HL-60 (cell line): Measurements from ENCODE around the gene SLC44A3.

Experiments
- DNase-seq, 2 experiments: peaks; one replicate each; pipeline ENCODE4 v3.0.0-alpha.2; 2010 to 2020; ENCODE audit warnings: low read depth in 1 of 2, low spot score in 1 of 2
- H3K27ac ChIP-seq: fragments of 250-450 bp; sonication (Bioruptor Pico); replicated peaks from 2 replicates; pipeline ENCODE4 v1.5.1; 2020; ENCODE audit warnings: mild to moderate bottlenecking, moderate library complexity
- H3K27me3 ChIP-seq: fragments of 250-450 bp; sonication (Bioruptor Pico); 2 replicates; pipeline ENCODE4 v1.5.1; 2021; ENCODE audit warnings: mild to moderate bottlenecking, moderate library complexity; ENCODE audit not compliant: insufficient read depth, poor library complexity, severe bottlenecking
- H3K4me3 ChIP-seq: replicated peaks from 2 replicates; pipeline ENCODE4 v1.5.1; 2011; ENCODE audit warnings: mild to moderate bottlenecking, control low read depth, low read length; ENCODE audit not compliant: insufficient read depth
- CTCF ChIP-seq: IDR thresholded peaks from one replicate; pipeline ENCODE4 v1.5.1; 2011; ENCODE audit warnings: low read length, control low read depth, inconsistent platforms; ENCODE audit not compliant: insufficient read depth
- GABPA ChIP-seq: IDR thresholded peaks from 2 replicates; pipeline ENCODE4 v1.6.1; 2012; ENCODE audit warnings: low read depth
- POLR2AphosphoS5 ChIP-seq: IDR thresholded peaks from 2 replicates; pipeline ENCODE4 v1.6.1; 2012; ENCODE audit warnings: low read depth
- REST ChIP-seq: IDR thresholded peaks from 2 replicates; pipeline ENCODE4 v1.6.1; 2012; ENCODE audit warnings: low read depth; ENCODE audit not compliant: insufficient replicate concordance
- SPI1 ChIP-seq: IDR thresholded peaks from 2 replicates; pipeline ENCODE4 v1.6.1; 2012; ENCODE audit warnings: low read depth, mild to moderate bottlenecking, borderline replicate concordance

SLC44A3 gene

GRCh38 chr1:94884507-94884906 is 64.3 kb downstream of the SLC44A3 start:
- Histone ChIP-seq H3K4me3 (no peak overlapping the region), H3K27ac (no peak overlapping the region), H3K27me3 (no peaks in the 10 kb centered on the region)
- TF ChIP-seq SPI1 (no peak), POLR2AphosphoS5 (no peak), CTCF (no peak), GABPA (no peak), REST (no peak)
- DNase-seq: no peak

GRCh38 chr1:94886361-94886760 is 66.2 kb downstream of the SLC44A3 start:
- TF ChIP-seq REST: no peak
- TF ChIP-seq SPI1: no peak
- TF ChIP-seq POLR2AphosphoS5: no peak
- TF ChIP-seq GABPA: no peak
- no peak for TF ChIP-seq CTCF
- Histone ChIP-seq H3K27ac (no peak overlapping the region), H3K4me3 (no peak overlapping the region), H3K27me3 (no peaks in the 10 kb centered on the region)
- DNase-seq: no peak

GRCh38 chr1:94887106-94887505 is 66.9 kb downstream of the SLC44A3 start:
- H3K27me3 ChIP-seq: no peaks in the 10 kb centered on the region
- no peak overlapping the region for H3K27ac ChIP-seq
- H3K4me3 ChIP-seq: no peak overlapping the region
- no peak for TF ChIP-seq REST
- no peak for TF ChIP-seq SPI1
- TF ChIP-seq POLR2AphosphoS5: no peak
- no peak for TF ChIP-seq GABPA
- no peak for TF ChIP-seq CTCF
- DNase-seq: no peak
